GM12801 (cell line): Measurements from ENCODE around the gene LRP1.

ENCODE experiments used
- TF ChIP-seq, protein P1 (sequence below): IDR thresholded peaks from one replicate; pipeline ENCODE4 v1.5.1; 2011; ENCODE audit warnings: control low read depth; ENCODE audit not compliant: insufficient read length; ENCODE audit errors: extremely low read depth

Gene LRP1

DNA sequence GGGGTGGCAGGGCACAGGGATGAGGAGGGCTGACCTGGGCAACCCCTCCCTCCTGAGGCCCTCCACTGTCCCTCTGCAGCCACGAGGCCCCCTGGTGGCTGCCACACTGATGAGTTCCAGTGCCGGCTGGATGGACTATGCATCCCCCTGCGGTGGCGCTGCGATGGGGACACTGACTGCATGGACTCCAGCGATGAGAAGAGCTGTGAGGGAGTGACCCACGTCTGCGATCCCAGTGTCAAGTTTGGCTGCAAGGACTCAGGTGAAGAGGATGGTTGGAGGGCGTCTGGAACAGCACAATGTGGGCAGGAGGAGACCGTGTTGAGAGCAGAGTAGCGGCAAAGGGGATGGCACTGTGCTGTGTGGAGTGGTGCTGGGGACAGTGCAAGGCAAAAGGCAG, 44.8 kb downstream of the LRP1 start:
- TF ChIP-seq, protein P1, sequence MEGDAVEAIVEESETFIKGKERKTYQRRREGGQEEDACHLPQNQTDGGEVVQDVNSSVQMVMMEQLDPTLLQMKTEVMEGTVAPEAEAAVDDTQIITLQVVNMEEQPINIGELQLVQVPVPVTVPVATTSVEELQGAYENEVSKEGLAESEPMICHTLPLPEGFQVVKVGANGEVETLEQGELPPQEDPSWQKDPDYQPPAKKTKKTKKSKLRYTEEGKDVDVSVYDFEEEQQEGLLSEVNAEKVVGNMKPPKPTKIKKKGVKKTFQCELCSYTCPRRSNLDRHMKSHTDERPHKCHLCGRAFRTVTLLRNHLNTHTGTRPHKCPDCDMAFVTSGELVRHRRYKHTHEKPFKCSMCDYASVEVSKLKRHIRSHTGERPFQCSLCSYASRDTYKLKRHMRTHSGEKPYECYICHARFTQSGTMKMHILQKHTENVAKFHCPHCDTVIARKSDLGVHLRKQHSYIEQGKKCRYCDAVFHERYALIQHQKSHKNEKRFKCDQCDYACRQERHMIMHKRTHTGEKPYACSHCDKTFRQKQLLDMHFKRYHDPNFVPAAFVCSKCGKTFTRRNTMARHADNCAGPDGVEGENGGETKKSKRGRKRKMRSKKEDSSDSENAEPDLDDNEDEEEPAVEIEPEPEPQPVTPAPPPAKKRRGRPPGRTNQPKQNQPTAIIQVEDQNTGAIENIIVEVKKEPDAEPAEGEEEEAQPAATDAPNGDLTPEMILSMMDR, result no peak

DNA sequence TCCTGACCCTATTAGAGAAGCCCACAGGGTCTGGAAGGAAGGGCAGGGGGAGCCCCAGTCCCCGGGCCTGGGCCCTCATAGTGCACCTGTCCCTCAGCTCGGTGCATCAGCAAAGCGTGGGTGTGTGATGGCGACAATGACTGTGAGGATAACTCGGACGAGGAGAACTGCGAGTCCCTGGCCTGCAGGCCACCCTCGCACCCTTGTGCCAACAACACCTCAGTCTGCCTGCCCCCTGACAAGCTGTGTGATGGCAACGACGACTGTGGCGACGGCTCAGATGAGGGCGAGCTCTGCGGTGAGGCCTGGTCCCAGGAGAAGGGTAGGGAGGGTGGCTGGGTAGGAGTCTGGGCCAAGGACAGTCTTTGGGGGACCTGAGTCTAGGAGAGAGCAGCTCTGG, 45.4 kb downstream of the LRP1 start:
- TF ChIP-seq, protein P1, result no peak

DNA sequence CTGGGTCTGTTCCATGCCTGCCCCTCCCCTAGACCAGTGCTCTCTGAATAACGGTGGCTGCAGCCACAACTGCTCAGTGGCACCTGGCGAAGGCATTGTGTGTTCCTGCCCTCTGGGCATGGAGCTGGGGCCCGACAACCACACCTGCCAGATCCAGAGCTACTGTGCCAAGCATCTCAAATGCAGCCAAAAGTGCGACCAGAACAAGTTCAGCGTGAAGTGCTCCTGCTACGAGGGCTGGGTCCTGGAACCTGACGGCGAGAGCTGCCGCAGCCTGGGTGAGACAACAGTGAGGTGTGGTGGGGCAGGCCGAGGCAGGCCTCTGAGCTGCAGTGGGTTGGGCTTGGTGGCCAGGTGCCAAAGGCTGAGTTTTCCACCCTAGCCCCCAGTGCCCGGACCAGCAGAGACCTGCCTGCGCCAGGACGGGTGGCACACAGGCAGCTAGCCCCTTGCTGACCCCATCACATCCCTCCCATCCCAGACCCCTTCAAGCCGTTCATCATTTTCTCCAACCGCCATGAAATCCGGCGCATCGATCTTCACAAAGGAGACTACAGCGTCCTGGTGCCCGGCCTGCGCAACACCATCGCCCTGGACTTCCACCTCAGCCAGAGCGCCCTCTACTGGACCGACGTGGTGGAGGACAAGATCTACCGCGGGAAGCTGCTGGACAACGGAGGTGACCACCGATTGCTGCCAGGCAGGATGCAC, 47.3 kb downstream of the LRP1 start:
- TF ChIP-seq, protein P1, result no peak

DNA sequence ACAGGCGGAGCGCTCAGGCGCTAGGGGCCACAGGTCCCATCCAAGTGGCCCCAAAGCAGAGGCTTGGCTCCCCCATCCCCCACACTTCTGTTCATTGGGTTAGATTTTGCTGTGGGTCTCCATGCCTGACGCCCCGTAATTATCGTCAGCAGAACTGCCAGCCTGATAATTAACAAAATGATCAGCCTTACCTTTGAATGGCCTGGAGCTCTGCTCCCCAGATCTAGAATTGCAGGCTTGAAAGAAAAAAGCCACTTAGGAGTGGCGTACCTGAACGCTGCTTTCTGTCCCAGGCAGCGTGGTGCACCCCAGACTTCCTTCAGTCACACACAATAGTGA, 47.8 kb downstream of the LRP1 start:
- TF ChIP-seq, protein P1, result no peak

DNA sequence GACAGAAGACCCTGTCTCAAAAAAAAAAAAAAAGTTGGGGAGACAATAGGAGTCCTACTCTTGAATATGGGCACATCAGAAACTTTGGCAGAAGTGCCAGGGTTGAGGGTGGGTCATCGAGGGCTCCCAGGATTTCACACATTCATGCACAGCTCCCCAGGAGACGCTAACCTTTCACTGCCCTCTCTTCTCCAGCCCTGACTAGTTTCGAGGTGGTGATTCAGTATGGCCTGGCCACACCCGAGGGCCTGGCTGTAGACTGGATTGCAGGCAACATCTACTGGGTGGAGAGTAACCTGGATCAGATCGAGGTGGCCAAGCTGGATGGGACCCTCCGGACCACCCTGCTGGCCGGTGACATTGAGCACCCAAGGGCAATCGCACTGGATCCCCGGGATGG, 48.6 kb downstream of the LRP1 start:
- TF ChIP-seq, protein P1, result no peak

DNA sequence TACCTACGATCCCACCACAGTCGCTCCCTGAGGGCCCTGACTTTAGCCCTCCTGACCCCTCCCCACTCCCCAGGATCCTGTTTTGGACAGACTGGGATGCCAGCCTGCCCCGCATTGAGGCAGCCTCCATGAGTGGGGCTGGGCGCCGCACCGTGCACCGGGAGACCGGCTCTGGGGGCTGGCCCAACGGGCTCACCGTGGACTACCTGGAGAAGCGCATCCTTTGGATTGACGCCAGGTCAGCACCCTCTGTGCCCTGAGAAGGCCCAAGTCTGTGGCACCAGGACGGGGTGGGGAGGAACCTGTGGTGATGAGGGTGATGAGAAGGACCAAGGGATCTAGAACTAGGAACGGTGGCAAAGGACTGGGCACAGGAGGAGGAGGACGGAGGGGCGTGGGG, 49.1 kb downstream of the LRP1 start:
- TF ChIP-seq, protein P1, result no peak

DNA sequence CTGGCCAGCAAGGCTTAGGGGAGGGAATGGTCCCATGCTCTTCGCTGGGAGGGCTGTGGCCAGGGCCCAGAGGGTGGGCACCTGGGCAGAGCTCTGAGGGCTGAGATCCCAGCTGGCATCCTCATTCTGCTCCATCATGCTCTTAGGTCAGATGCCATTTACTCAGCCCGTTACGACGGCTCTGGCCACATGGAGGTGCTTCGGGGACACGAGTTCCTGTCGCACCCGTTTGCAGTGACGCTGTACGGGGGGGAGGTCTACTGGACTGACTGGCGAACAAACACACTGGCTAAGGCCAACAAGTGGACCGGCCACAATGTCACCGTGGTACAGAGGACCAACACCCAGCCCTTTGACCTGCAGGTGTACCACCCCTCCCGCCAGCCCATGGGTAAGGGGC, 49.9 kb downstream of the LRP1 start:
- TF ChIP-seq, protein P1, result no peak
